Right lobe of liver (tissue), 6 donors: ENCODE data around the gene CDKAL1. TPM values are rescaled to one million over a fixed set of nuclear protein-coding genes. Genes with fewer than 3 reads are reported as not detected.

Experiments used
- ATAC-seq, 4 donors: fragments of 200-7000 bp; cut with Tn5 transposase; one replicate each; pipeline ENCODE4 v1.9.1; 2020; ENCODE audit warnings: mild to moderate bottlenecking in 4 of 4, moderate library complexity in 4 of 4
- DNase-seq, 3 donors: peaks; one replicate each; pipeline ENCODE4 v3.0.0-alpha.2; 2020
- H3K27ac ChIP-seq, 3 donors: fragments of 200-600 bp; one replicate each; pipeline ENCODE4 v1.8.0; 2022
- H3K27me3 ChIP-seq, 2 donors: fragments of 200-600 bp; one replicate each; pipeline ENCODE4 v1.8.0; 2022
- H3K36me3 ChIP-seq, 4 donors: fragments of 200-600 bp; sonication (generic) in 1 of 4; one replicate each; pipeline versions ENCODE4 v1.5.1 to v1.8.0; 2017 to 2022; ENCODE audit warnings: control low read depth in 1 of 4
- H3K4me1 ChIP-seq, 4 donors: fragments of 200-600 bp; sonication (generic) in 1 of 4; one replicate each; pipeline versions ENCODE4 v1.5.1 to v1.8.0; 2017 to 2022; ENCODE audit warnings: control low read depth in 1 of 4
- H3K4me3 ChIP-seq, 3 donors: fragments of 200-600 bp; one replicate each; pipeline ENCODE4 v1.8.0; 2022
- H3K9me3 ChIP-seq, 4 donors: fragments of 200-600 bp; sonication (generic) in 1 of 4; one replicate each; pipeline versions ENCODE4 v1.5.1 to v1.8.0; 2017 to 2022; ENCODE audit warnings: control low read depth in 1 of 4
- POLR2A ChIP-seq: fragments of 450-650 bp; IDR thresholded peaks from one replicate; pipeline ENCODE4 v1.6.1; 2017; ENCODE audit warnings: antibody characterized with exemption, mild to moderate bottlenecking
- WGBS: methylation state at CpG from one replicate; pipeline ENCODE4 v1.1.6; 2018; ENCODE audit warnings: low coverage, low lambda C conversion rate; ENCODE audit not compliant: insufficient coverage; ENCODE audit errors: missing lambda C conversion rate; 5-methylcytosine and 5-hydroxymethylcytosine counted together
- intact Hi-C, 2 donors: fragments of 100-400 bp; cut with DNase I; formaldehyde crosslinking; loops; one replicate each; pipeline versions ENCODE4 v1.11.2 to v1.14.1; 2022
- total RNA-seq, 6 experiments: library from RNA; depleted of rRNA in 2 of 6; stranded (reverse); fragments of >200 nt in 2 of 6; fragmentation: NEBNext Ultra II Directional in 3 of 6; extraction: Animal tissue kit (Norgen Biotek cat#: 25700) in 3 of 6; gene quantifications; one replicate each; pipeline versions ENCODE4 v1.1.0 to v1.2.4, GENCODE V29; 2016 to 2023
- TF ChIP-seq, protein P1 (sequence below), 4 donors: fragments of 200-600 bp in 3 of 4; fragments of 450-650 bp in 1 of 4; IDR thresholded peaks; one replicate each; pipeline versions ENCODE4 v1.5.1 to v1.8.0; 2016 to 2022; ENCODE audit warnings: antibody characterized with exemption in 4 of 4, mild to moderate bottlenecking in 2 of 4
- donor health status: DM: no; HTN: yes; CAD: no.
- donor health status: DM: no; HTN: no; CAD: no.
- donor health status: DM: no; HTN: no; CAD: no.
- donor health status: DM: no; HTN: yes; CAD: no.
- donor health status: DM: no; HTN: yes; CAD: no.

The CDKAL1 gene
- total RNA-seq, 6 experiments from 2014 or later, result 4.5 to 7.0 (median 6.2) TPM

DNA sequence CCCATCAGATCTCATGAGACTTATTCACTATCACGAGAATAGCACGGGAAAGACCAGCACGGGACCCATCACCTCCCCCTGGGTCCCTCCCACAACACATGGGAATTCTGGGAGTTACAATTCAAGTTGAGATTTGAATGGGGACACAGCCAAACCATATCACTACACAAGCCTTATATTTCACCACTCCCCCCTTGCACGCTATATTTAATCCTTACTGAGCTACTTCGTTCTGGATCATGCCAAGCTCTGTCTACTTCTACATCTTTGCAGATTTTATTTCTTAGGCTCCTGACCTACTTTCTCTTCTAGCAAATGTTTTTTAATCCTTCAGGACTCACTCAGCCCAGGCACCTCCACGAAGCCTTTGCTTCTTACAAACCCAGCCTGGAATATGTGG lies 606.7 kb downstream of the CDKAL1 start:
- peak overlapping the region in 2 of 3 donors; percentile 65 to 70 for H3K27ac ChIP-seq
- TF ChIP-seq, protein P1, sequence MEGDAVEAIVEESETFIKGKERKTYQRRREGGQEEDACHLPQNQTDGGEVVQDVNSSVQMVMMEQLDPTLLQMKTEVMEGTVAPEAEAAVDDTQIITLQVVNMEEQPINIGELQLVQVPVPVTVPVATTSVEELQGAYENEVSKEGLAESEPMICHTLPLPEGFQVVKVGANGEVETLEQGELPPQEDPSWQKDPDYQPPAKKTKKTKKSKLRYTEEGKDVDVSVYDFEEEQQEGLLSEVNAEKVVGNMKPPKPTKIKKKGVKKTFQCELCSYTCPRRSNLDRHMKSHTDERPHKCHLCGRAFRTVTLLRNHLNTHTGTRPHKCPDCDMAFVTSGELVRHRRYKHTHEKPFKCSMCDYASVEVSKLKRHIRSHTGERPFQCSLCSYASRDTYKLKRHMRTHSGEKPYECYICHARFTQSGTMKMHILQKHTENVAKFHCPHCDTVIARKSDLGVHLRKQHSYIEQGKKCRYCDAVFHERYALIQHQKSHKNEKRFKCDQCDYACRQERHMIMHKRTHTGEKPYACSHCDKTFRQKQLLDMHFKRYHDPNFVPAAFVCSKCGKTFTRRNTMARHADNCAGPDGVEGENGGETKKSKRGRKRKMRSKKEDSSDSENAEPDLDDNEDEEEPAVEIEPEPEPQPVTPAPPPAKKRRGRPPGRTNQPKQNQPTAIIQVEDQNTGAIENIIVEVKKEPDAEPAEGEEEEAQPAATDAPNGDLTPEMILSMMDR (IDR thresholded peaks at IDR 0.05), result no peak
- no peak for TF ChIP-seq POLR2A
- peaks cover 0 to 29% (median 13%) of the 10 kb centered on the region in 4 donors for H3K4me1 ChIP-seq
- 90% methylated on average over 3 of the region's 6 CpGs for WGBS
- no peak for DNase-seq
- no peak overlapping the region for H3K4me3 ChIP-seq
- no peaks in the 10 kb centered on the region for H3K9me3 ChIP-seq
- H3K27me3 ChIP-seq, result no peaks in the 10 kb centered on the region
- no peak for ATAC-seq
- intact Hi-C loops, result no loop called here
- H3K36me3 ChIP-seq, result no peaks in the 10 kb centered on the region

- DNase-seq, result peak in 2 of 3 donors; percentile 28 to 67
- peaks cover 0 to 29% (median 13%) of the 10 kb centered on the region in 4 donors for H3K4me1 ChIP-seq
- no peaks in the 10 kb centered on the region for H3K36me3 ChIP-seq
- peak; percentile 91 to 96 (median 92) for ATAC-seq
- H3K27me3 ChIP-seq, result no peaks in the 10 kb centered on the region
- TF ChIP-seq, protein P1 (IDR thresholded peaks at IDR 0.05), result no peak
- TF ChIP-seq POLR2A, result no peak
- H3K9me3 ChIP-seq, result no peaks in the 10 kb centered on the region
- intact Hi-C loops, result no loop called here
- H3K4me3 ChIP-seq, result no peak overlapping the region
- WGBS, result 22% methylated on average over 1 of the region's 1 CpG
- peak overlapping the region; percentile 52 to 70 (median 65) for H3K27ac ChIP-seq
Observed at GRCh38 chr6:21141616-21142303, 607.5 kb downstream of the CDKAL1 start.

DNA sequence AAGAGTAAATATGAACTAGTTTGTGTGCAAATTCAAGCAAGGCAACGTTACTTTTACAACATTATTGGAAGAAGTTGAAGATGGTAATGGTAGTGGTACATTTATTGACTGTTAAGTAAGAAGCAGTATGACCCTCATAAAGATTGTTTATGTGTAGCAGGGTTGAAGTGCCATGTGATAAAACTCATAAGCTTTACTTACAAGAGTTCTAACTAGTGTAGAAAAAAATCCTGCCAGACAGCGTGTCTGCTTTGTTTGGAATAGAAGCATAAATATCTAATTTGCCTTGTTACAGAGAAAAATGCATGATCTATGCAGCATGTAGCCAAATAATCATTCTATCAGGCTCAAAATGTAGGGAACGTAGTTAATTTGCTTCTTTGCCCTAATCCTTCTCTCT lies 608.5 kb downstream of the CDKAL1 start:
- 54% methylated on average over 3 of the region's 3 CpGs for WGBS

DNA sequence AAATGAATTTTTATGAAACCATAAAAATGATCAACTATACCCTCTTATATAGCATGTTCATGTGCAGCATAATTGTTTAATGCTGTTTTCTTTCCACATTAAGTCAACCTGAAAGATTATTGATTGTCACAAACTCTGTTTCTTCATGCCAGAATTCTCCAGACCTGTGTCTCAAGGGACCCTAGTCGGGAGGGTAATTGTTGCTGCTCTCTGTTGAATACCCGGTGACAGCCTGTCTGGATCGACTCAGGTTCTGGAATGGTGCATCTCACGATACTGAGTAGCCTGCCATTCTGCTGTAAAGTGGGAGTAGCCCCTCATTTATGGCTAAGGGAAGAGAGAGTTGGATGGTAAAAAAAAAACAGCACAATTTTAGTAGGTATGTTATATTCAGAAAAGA lies 609.4 kb downstream of the CDKAL1 start:
- Histone ChIP-seq H3K4me1 (peaks cover 0 to 24% (median 12%) of the 10 kb centered on the region in 4 donors), H3K36me3 (no peaks in the 10 kb centered on the region), H3K27me3 (no peaks in the 10 kb centered on the region), H3K27ac (no peak overlapping the region), H3K4me3 (no peak overlapping the region), H3K9me3 (no peaks in the 10 kb centered on the region)
- intact Hi-C loops, result no loop called here
- WGBS, result 90% methylated on average over 4 of the region's 4 CpGs
- ATAC-seq (no peak), DNase-seq (no peak)
- TF ChIP-seq, protein P1 (IDR thresholded peaks at IDR 0.05), result no peak
- no peak for TF ChIP-seq POLR2A

More for the DNA sequence above, 608.5 kb downstream of the CDKAL1 start:
- Histone ChIP-seq H3K4me1 (peaks cover 0 to 29% (median 13%) of the 10 kb centered on the region in 4 donors), H3K9me3 (no peaks in the 10 kb centered on the region), H3K27me3 (no peaks in the 10 kb centered on the region), H3K36me3 (no peaks in the 10 kb centered on the region), H3K27ac (peak overlapping the region; percentile 52 to 70 (median 65)), H3K4me3 (no peak overlapping the region)
- intact Hi-C loops, result no loop called here
- DNase-seq (no peak), ATAC-seq (no peak)
- TF ChIP-seq, protein P1 (IDR thresholded peaks at IDR 0.05), result no peak
- no peak for TF ChIP-seq POLR2A
